ENCODE results near the gene ELK3. TPM values are rescaled to one million over a fixed set of nuclear protein-coding genes. Genes with fewer than 3 reads are reported as not detected.

ELK3 gene
- total RNA-seq, 1 experiment from 2014 or later: 34.1 TPM

- intact Hi-C loops (cut with micrococcal nuclease; ENCODE audit: unreplicated experiment): no loop called here
- Mint-ChIP-seq H3K27ac (ENCODE audit: unreplicated experiment) (no peak overlapping the region), H3K9me3 (ENCODE audit: low read depth, unreplicated experiment) (no peaks in the 10 kb centered on the region), H3K4me1 (ENCODE audit: low read depth, unreplicated experiment) (peaks cover 23% of the 10 kb centered on the region), H3K27me3 (ENCODE audit: unreplicated experiment) (no peaks in the 10 kb centered on the region), H3K4me3 (ENCODE audit: low read depth, unreplicated experiment) (peak overlapping the region; percentile 85), H3K36me3 (ENCODE audit: insufficient read depth, unreplicated experiment) (peaks cover 36% of the 10 kb centered on the region)
- TF ChIP-seq, protein P1, sequence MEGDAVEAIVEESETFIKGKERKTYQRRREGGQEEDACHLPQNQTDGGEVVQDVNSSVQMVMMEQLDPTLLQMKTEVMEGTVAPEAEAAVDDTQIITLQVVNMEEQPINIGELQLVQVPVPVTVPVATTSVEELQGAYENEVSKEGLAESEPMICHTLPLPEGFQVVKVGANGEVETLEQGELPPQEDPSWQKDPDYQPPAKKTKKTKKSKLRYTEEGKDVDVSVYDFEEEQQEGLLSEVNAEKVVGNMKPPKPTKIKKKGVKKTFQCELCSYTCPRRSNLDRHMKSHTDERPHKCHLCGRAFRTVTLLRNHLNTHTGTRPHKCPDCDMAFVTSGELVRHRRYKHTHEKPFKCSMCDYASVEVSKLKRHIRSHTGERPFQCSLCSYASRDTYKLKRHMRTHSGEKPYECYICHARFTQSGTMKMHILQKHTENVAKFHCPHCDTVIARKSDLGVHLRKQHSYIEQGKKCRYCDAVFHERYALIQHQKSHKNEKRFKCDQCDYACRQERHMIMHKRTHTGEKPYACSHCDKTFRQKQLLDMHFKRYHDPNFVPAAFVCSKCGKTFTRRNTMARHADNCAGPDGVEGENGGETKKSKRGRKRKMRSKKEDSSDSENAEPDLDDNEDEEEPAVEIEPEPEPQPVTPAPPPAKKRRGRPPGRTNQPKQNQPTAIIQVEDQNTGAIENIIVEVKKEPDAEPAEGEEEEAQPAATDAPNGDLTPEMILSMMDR (IDR thresholded peaks at IDR 0.05; ENCODE audit: unreplicated experiment): no peak
- BruUV-seq (replicated peaks): no TSS peak
- CTCF ChIA-PET: interaction anchor here (0.6 to 0.7 kb wide), 2 partner anchors 264 to 317 kb away, joined by 3 to 4 read pairs; no protein-coding TSS in a partner anchor
- DNase-seq: no peak
Observed at GRCh38 chr12:96192926-96193573, 1.1 kb upstream of the ELK3 start.

DNA sequence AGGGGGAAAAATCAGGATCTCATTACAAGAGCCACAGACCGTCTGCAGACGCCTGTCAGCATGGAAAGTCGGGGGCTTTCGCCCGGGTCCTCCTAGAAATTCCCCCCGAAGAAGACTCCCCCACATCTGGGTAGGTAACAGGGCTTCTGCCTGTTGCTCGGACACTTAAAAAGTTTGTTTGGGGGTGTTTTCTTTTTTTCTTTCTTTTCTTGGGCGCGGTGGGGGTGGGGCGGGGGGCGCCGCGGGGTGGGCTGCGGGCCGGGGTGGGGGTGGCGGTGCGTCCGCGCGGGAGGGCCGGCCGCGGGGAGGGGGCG is 358 bp downstream of the ELK3 start:
- CTCF ChIA-PET: interaction anchor here (1.3 kb wide), 1 partner anchor 121 kb away, joined by 3 read pairs; no protein-coding TSS in a partner anchor
- Mint-ChIP-seq H3K27ac (ENCODE audit: unreplicated experiment) (peak overlapping the region; percentile 89), H3K4me3 (ENCODE audit: low read depth, unreplicated experiment) (peak overlapping the region; percentile 85), H3K4me1 (ENCODE audit: low read depth, unreplicated experiment) (peaks cover 37% of the 10 kb centered on the region), H3K9me3 (ENCODE audit: low read depth, unreplicated experiment) (no peaks in the 10 kb centered on the region), H3K27me3 (ENCODE audit: unreplicated experiment) (no peaks in the 10 kb centered on the region), H3K36me3 (ENCODE audit: insufficient read depth, unreplicated experiment) (peaks cover 45% of the 10 kb centered on the region)
- no TSS peak for BruUV-seq (replicated peaks)
- no peak for DNase-seq
- intact Hi-C loops (cut with micrococcal nuclease; ENCODE audit: unreplicated experiment): no loop called here
- TF ChIP-seq, protein P1 (IDR thresholded peaks at IDR 0.05; ENCODE audit: unreplicated experiment): no peak

DNA sequence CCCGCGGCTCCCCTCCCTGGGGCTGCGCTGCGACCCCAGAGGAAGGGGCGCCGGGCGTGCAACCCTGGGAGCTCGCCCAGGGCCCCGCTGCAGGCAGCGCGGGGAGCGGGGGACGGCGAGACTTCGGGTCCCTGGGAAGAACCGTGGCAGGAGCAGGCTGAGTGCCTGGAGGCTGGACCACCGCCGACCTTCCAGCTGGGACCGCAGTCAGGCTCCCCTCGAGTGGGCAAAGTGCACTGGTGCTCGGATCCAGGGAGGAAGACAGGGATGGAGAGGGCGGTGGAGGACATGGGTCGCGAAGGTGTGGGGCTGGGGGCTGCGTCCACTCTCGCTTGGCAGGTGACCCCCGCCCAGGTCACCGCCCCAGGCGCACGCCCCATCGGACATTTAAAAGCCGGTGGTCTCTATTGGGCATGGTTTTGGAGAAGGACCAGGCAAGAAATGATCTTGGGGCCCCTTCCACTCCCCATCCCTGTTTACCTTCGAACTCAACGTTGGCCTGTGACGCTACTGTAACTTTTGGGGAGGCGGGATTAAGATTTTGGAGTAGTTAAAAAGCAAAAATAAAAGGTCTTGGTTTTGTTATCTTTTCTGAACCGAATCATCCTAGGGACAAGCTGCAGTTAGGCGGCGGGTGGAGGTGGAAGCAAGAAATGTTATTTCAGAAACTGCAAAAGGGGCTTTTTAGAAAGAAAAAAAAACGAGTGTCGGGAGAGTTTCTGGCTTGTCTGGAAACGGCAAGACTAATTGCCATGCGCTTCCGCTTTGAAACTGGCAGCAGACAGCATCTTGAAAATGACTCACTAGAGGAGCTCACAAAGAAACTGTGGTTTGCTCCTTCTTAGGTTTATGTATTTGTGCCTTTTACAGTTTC is 1.0 kb downstream of the ELK3 start:
- DNase-seq: peak; percentile 46
- intact Hi-C loops (cut with micrococcal nuclease; ENCODE audit: unreplicated experiment): loop anchor here (5.0 kb wide), 2 partner anchors 58 to 123 kb away; no protein-coding TSS in a partner anchor
- BruUV-seq (replicated peaks): no TSS peak
- H3K27me3 Mint-ChIP-seq (ENCODE audit: unreplicated experiment): no peaks in the 10 kb centered on the region
- peak overlapping the region; percentile 92 for H3K27ac Mint-ChIP-seq (ENCODE audit: unreplicated experiment)
- H3K36me3 Mint-ChIP-seq (ENCODE audit: insufficient read depth, unreplicated experiment): peaks cover 45% of the 10 kb centered on the region
- TF ChIP-seq, protein P1 (IDR thresholded peaks at IDR 0.05; ENCODE audit: unreplicated experiment): no peak
- H3K4me3 Mint-ChIP-seq (ENCODE audit: low read depth, unreplicated experiment): peak overlapping the region; percentile 85
- no peaks in the 10 kb centered on the region for H3K9me3 Mint-ChIP-seq (ENCODE audit: low read depth, unreplicated experiment)
- peaks cover 37% of the 10 kb centered on the region for H3K4me1 Mint-ChIP-seq (ENCODE audit: low read depth, unreplicated experiment)
- CTCF ChIA-PET: interaction anchor here (1.3 kb wide), 2 partner anchors 20 to 122 kb away, joined by 3 to 6 read pairs; no protein-coding TSS in a partner anchor

GRCh38 chr12:96195845-96196451 is 1.8 kb downstream of the ELK3 start:
- CTCF ChIA-PET: interaction anchor here (1.3 kb wide), 1 partner anchor 19 kb away, joined by 6 read pairs; no protein-coding TSS in a partner anchor
- H3K36me3 Mint-ChIP-seq (ENCODE audit: insufficient read depth, unreplicated experiment): peaks cover 45% of the 10 kb centered on the region
- DNase-seq: peak; percentile 17
- H3K27me3 Mint-ChIP-seq (ENCODE audit: unreplicated experiment): no peaks in the 10 kb centered on the region
- TF ChIP-seq, protein P1 (IDR thresholded peaks at IDR 0.05; ENCODE audit: unreplicated experiment): no peak
- peak overlapping the region; percentile 85 for H3K4me3 Mint-ChIP-seq (ENCODE audit: low read depth, unreplicated experiment)
- peaks cover 37% of the 10 kb centered on the region for H3K4me1 Mint-ChIP-seq (ENCODE audit: low read depth, unreplicated experiment)
- BruUV-seq (replicated peaks): no TSS peak
- peak overlapping the region; percentile 92 for H3K27ac Mint-ChIP-seq (ENCODE audit: unreplicated experiment)
- H3K9me3 Mint-ChIP-seq (ENCODE audit: low read depth, unreplicated experiment): no peaks in the 10 kb centered on the region
- intact Hi-C loops (cut with micrococcal nuclease; ENCODE audit: unreplicated experiment): loop anchor here (5.0 kb wide), 2 partner anchors 59 to 124 kb away; no protein-coding TSS in a partner anchor

Data from Calu3 (cell line).